Ovary (tissue), 9 donors: ENCODE measurements around the gene MAU2. TPM values are rescaled to one million over a fixed set of nuclear protein-coding genes. Genes with fewer than 3 reads are reported as not detected.

Experiments used
- DNase-seq, 5 donors: peaks; one replicate each; pipeline ENCODE4 v3.0.0-alpha.2; 2019 to 2020
- H3K27ac ChIP-seq, 2 donors: fragments of 200-600 bp; one replicate each; pipeline versions ENCODE4 v1.5.1 to v1.8.0; 2019 to 2022
- H3K27me3 ChIP-seq: fragments of 200-600 bp; one replicate; pipeline ENCODE4 v1.8.0; 2022
- H3K36me3 ChIP-seq: fragments of 200-600 bp; sonication (generic); one replicate; pipeline ENCODE4 v1.5.1; 2019
- H3K4me1 ChIP-seq: one replicate; pipeline ENCODE4 v1.8.1; 2013; ENCODE audit warnings: mild to moderate bottlenecking, moderate library complexity; ENCODE audit not compliant: insufficient read depth
- H3K4me3 ChIP-seq: fragments of 200-600 bp; sonication (generic); one replicate; pipeline ENCODE4 v1.5.1; 2017
- H3K9me3 ChIP-seq, 2 donors: fragments of 200-600 bp in 1 of 2; sonication (generic) in 1 of 2; one replicate each; pipeline versions ENCODE4 v1.5.1 to v1.8.1; 2013 to 2019; ENCODE audit warnings: mild to moderate bottlenecking in 1 of 2, moderate library complexity in 1 of 2
- CTCF ChIP-seq, 3 donors: fragments of 450-650 bp in 2 of 3; fragments of 200-600 bp in 1 of 3; IDR thresholded peaks; one replicate each; pipeline versions ENCODE4 v1.5.1 to v1.8.0; 2016 to 2022; ENCODE audit warnings: antibody characterized with exemption in 3 of 3, mild to moderate bottlenecking in 1 of 3
- EP300 ChIP-seq: sonication (generic); formaldehyde crosslinking; IDR thresholded peaks from one replicate; pipeline ENCODE4 v1.6.1; 2017; ENCODE audit warnings: antibody characterized with exemption
- POLR2A ChIP-seq: fragments of 450-650 bp; IDR thresholded peaks from one replicate; pipeline ENCODE4 v1.6.1; 2017; ENCODE audit warnings: antibody characterized with exemption, mild to moderate bottlenecking, moderate library complexity
- WGBS, 3 donors: extraction: QIAGEN DNeasy Blood & Tissue Kit in 1 of 3; methylation state at CpG; one replicate each; pipeline versions ENCODE4 v1.1.5 to v1.1.7; 2013 to 2017; 5-methylcytosine and 5-hydroxymethylcytosine counted together
- intact Hi-C, 4 donors: fragments of 100-400 bp; cut with DNase I; formaldehyde crosslinking; loops; one replicate each; pipeline versions ENCODE4 v1.11.0 to v1.15.1; 2022 to 2023
- polyA plus RNA-seq, 2 donors: library from polyadenylated mRNA; stranded (reverse); fragments of 200-250 nt in 1 of 2; fragments of 350-450 nt in 1 of 2; fragmentation: Illumina TruSeq in 1 of 2; extraction: RNeasy Lipid Tissue Mini Kit (QIAGEN cat#74804) in 1 of 2; gene quantifications; one replicate each; pipeline ENCODE4 v1.2.3, GENCODE V29; 2013 to 2014
- total RNA-seq, 7 donors: library from RNA; depleted of rRNA in 2 of 7; stranded (reverse); fragments of >200 nt in 2 of 7; fragmentation: NEBNext Ultra II Directional in 3 of 7; extraction: Animal tissue kit (Norgen Biotek cat#: 25700) in 3 of 7; gene quantifications; one replicate each; pipeline versions ENCODE4 v1.1.0 to v1.2.4, GENCODE V29; 2016 to 2023
- donor health status: DM: no; HTN: no; CAD: no; lungs with moderate emphysema.
- donor health status: DM: no; HTN: no; CAD: no.
- donor health status: Bipolar disorder and iron deficiency.
- donor health status: DM: yes; HTN: yes; CAD: no.
- donor health status: DM: no; HTN: no; CAD: no.
- donor health status: DM: yes; HTN: yes; CAD: no.

The MAU2 gene
- total and polyA plus RNA-seq, 9 donors: 12.4 to 77.0 (median 56.8) TPM

- Histone ChIP-seq H3K36me3 (no peaks in the 10 kb centered on the region), H3K27me3 (no peaks in the 10 kb centered on the region), H3K4me1 (peaks cover 4% of the 10 kb centered on the region), H3K4me3 (no peak overlapping the region), H3K27ac (no peak overlapping the region), H3K9me3 (no peaks in the 10 kb centered on the region)
- TF ChIP-seq EP300 (no peak), CTCF (IDR thresholded peaks at IDR 0.05) (no peak), POLR2A (no peak)
- intact Hi-C loops: no loop called here
- DNase-seq: no peak
- 14 to 16% (median 16%) methylated on average over 9 of the region's 9 CpGs for WGBS, 3 donors
Observed at GRCh38 chr19:19399733-19400433, 79.3 kb downstream of the MAU2 start.

GRCh38 chr19:19402656-19403372 lies 82.2 kb downstream of the MAU2 start:
- intact Hi-C loops: no loop called here
- no peak for DNase-seq
- H3K27me3 ChIP-seq: no peaks in the 10 kb centered on the region
- no peak overlapping the region for H3K27ac ChIP-seq
- TF ChIP-seq EP300 (no peak), CTCF (IDR thresholded peaks at IDR 0.05) (no peak), POLR2A (no peak)
- H3K9me3 ChIP-seq: no peaks in the 10 kb centered on the region
- no peaks in the 10 kb centered on the region for H3K36me3 ChIP-seq
- no peak overlapping the region for H3K4me3 ChIP-seq
- H3K4me1 ChIP-seq: peaks cover 7% of the 10 kb centered on the region
- WGBS, 3 donors: 81 to 89% (median 85%) methylated on average over 11 of the region's 11 CpGs

DNA sequence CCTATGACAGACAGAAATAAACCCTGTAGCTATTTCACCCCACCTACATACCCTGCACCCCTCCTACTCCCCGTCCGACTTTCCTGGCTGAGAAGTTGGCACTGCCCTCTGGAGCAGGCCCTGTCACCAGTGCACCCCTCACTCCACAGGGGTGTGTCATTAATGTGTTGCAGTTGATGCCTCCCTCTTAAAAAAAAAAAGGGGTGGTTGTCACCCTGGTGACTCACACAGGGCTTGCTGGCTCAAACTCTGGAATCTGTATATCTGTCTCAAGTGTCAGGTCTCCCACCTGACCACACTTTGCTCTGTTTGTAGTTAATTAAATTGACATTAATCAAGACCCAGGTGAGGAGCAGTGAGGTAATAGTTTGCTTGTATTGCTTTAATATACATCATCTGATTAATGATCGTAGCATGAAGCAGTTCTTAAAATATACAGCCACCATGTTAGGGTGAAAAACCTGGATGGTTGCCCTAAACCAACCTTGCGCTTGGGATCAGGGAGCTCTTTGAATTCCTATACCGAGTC lies 82.8 kb downstream of the MAU2 start:
- TF ChIP-seq EP300 (no peak), POLR2A (no peak), CTCF (IDR thresholded peaks at IDR 0.05) (no peak)
- 90 to 91% (median 90%) methylated on average over 5 of the region's 5 CpGs for whole genome bisulfite sequencing, 3 donors
- no peak for DNase-seq
- Histone ChIP-seq H3K27ac (no peak overlapping the region), H3K9me3 (no peaks in the 10 kb centered on the region), H3K4me3 (no peak overlapping the region), H3K36me3 (no peaks in the 10 kb centered on the region), H3K4me1 (peaks cover 7% of the 10 kb centered on the region), H3K27me3 (no peaks in the 10 kb centered on the region)
- intact Hi-C loops: no loop called here

DNA sequence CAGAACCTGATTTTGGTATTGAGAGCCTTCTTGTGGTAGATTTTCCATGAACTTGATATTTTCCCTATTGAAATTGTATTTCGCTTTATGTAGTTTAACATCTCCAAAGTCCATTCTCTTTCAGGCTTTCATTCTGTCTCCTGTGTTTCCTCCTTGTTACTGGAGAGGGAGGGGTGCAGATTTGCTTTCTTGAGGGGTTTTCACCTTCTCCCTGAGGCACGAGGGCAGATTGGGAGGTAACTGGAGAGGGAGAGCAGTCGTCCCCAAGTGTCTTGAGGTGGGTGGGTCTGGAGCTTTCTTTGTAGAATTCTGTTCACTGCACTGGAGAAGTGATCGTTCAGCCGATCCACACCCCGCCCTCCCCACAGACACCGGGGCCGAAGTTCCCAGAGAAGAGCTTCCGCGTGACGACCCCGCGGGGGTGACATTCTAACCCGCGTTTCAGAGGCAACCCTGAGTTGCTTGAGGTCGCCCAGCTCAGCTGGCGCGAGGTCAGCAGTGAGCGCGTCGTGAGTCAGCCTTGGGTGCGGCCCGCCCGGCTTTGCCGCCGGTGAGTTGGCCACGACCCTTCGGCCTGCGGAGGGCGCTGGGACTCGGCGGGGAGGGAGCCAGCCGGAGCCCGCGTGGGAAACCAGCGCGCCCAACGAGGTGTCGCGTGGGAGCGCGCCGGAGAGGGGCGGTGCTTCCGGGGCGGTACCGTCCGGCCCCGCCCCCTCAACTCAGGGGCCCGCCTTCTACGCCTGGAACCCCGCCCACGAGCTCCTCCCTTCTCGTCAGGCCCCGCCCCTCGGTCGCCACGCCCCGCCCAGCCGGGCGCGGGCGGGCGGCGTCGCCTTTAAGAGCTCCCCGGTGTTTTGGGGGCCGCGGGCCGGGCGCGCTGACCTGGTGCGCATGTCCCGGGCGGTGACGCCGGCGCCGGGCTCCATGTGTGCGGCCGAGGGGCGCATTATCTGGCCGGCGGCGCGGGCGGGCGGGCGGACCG lies 84.5 kb downstream of the MAU2 start, which contains the start of gene GATAD2A:
TSS of gene GATAD2A (plus strand) at position 797 of the 982 bp plus-strand sequence. CDS start 59,671 bp downstream, outside the sequence.
- DNase-seq: peak; percentile 92 to 97 (median 96)
- intact Hi-C loops: no loop called here
- WGBS, 3 donors: 1 to 3% (median 2%) methylated on average over 32 to 90 of the region's 90 CpGs
- H3K27me3 ChIP-seq: no peaks in the 10 kb centered on the region
- H3K36me3 ChIP-seq: no peaks in the 10 kb centered on the region
- peak within 1 kb of the TSS; percentile 45 to 78 for H3K27ac ChIP-seq
- peaks cover 11% of the 10 kb centered on the region for H3K4me1 ChIP-seq
- TF ChIP-seq POLR2A (peak; percentile 44), EP300 (no peak), CTCF (IDR thresholded peaks at IDR 0.05) (peak in 2 of 3 donors; percentile 21 to 33)
- peak within 1 kb of the TSS; percentile 68 for H3K4me3 ChIP-seq
- no peaks in the 10 kb centered on the region for H3K9me3 ChIP-seq
